GM21737 (cell line): Measurements from ENCODE around the gene GADD45G.

Experiments
- ATAC-seq: cut with Tn5 transposase; IDR thresholded peaks from one replicate; pipeline ENCODE4 v1.9.1; 2021; ENCODE audit warnings: mild to moderate bottlenecking, moderate library complexity; ENCODE audit not compliant: unreplicated experiment

GADD45G gene

DNA sequence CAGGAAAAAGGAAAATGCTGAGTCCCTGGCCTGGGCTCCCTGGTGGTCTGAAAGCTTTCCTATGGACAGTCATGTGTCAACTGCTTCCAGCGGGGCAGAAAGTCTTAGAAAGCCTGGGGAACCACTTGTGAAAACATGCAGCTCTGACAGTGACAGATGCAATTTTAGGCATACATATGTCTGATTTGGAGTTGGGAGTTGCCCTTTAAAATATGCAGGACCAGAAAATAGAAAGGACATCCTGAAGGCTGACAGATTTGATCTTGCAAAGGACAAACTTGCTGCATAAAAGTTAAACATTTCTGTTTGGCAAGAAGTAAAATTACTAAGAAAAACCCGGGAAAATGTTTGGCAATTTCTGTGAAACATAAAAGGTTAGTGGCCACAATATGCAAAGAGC, 23.8 kb downstream of the GADD45G start:
- no peak for ATAC-seq

DNA sequence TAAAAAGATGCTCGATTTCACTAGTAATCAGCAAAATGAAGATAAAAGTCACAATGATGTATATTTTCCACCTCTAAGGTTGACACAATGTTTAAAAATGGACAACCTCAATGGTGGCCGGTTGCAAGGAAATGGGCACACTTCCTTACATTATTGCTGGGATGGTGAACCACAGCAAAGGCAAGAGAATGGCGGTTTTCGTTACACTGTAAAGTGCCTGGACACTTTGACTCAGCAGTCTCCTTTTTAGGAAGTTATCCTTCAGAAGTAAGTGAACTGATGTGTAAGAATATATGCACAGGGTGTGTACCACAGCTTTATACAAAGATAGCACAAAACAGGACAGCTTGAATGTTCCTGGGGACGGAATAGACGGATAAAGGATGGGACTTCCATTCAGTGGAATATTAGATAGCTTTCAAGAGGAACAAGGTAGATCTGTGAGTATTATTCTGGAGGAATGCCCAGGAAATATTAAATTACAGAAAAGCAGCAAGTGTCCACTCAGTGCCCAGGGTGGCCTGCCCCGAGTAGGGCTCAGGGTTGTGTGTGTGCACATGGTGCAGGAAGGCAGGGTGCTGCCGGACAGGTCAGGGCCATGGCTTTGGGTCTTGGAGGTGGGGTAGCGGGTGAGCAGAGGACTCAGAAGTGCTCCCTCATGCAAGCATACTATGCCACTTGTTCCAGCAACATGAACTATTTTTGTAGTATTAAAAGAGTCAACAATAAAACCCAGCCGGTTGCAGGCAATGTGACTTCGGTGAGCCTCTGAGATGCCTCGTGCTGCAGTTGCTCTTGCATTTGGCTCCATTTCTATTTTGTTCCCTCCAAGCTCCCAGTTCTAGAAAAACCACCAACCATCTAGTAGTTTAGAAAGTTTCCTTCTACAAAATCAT, 24.5 kb downstream of the GADD45G start:
- ATAC-seq = no peak

DNA sequence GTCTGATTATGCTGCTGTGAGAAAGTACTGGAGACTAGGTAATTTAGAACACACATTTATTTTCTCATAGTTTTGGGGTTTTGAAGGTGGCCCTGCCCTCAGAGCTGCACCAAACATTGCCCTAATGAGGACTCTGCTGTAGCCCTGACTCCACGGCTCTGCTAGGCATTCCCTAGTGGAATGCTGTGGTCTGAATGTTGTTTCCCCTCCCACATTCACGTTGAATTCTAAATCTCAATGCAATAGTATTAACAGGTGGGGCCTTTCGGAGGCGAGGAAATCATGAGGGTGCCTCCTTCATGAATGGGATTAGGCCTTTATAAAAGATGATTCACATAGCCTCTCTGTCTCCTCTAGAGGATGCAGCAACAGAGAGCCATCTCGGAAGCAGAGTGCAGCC, 25.7 kb downstream of the GADD45G start:
- ATAC-seq = no peak

DNA sequence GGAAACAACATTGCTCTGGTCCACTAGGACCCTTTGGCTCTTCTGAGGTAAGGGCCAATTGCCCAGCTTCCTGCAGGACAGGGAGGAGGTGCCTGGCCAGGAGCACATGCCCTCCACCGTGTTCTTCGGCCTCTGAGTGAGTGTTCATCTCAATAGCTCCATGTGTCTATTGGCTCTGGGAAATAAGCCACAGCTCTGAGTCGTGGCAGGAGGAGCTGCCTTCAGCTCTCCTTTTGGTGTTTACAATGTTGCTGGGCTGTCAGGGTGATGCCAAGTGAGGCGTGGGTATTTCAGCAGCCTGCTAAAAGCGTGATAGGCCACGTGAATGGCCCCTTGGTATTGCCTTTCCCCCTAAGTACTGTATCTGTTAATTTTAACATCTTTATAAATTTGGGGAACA, 26.6 kb downstream of the GADD45G start:
- no peak for ATAC-seq

DNA sequence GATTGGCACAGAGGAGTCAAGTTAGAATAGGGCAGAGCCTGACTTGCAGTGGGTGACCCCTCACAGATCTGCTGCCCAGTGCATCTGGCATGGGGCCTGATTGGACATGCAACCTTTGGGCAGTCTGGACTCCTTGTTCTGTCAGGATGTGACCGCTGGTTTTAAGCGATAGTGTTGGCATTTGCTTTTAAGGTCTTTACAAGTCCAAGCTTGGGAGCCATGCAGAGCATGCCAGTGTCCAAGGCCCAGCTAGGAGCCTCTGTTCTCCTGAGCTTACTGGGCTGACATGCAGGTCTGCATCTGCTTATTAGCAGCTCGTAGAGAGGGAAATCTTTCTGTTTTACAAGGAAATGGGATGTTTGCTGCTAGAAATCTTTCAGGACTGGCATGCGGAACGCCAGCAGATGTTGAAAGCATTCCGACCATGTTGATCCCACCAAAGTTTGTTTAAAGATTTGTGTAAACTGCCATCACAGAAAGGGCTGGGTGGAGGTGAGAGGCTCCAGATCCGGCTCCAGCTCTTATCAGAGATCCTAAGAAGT, 27.5 kb downstream of the GADD45G start:
- no peak for ATAC-seq

DNA sequence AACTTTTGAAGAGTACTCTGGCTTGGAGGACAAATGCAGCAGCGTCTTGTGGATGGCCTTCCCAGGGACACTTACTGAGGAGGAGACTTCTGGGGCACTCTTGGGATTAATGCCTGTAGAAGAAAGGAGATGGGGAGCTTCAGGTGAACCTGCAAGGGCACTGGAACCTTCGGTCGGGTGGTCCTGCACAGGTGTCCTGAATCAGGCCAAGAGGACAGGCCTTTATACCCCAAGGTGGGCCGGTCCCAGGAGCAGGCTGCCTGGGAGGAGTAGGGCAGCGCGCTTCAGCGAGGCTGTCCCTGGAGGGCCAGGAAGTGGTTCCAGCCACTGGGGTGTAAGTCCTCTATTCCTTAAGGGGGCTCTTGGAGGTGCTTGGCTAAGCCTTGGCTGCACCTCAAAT, 27.9 kb downstream of the GADD45G start:
- no peak for ATAC-seq

DNA sequence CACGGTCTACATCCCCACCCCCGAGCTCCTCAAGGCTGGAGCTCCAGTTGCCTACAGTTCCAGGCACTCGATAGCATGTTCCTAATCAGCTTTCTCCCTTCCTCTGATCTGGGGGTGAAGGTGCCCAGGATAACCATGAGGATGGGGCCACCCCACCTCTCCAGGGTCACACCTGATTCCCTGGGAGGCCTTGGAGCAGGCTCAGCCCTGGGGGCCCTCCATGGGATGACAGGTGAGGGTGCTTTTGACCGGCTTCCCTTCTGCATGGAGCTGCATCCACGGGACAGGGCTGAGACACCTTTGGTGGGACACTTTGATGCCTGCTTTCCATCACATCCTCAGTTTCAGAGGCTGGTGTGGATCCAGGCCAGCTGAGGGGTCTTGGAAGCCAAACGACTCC, 28.6 kb downstream of the GADD45G start:
- ATAC-seq = no peak

DNA sequence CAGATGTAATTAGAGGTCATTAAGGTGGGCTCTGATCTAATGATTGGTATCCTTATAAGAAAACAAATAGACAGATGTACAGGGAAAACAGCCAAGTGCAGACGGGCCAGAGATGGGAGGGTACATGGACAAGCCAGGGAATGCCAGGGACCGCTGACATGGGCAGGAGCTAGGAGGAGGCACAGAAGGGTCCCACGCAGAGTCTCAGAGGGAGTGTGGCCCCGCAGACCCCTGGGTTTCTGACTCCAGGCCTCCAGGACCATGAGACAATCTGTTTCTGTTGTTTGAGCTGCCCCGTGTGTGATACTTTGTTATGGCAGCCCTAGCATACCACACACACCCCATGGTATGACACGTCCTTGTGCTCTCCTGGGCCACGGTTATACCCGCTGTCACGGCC, 29.1 kb downstream of the GADD45G start:
- ATAC-seq = no peak

DNA sequence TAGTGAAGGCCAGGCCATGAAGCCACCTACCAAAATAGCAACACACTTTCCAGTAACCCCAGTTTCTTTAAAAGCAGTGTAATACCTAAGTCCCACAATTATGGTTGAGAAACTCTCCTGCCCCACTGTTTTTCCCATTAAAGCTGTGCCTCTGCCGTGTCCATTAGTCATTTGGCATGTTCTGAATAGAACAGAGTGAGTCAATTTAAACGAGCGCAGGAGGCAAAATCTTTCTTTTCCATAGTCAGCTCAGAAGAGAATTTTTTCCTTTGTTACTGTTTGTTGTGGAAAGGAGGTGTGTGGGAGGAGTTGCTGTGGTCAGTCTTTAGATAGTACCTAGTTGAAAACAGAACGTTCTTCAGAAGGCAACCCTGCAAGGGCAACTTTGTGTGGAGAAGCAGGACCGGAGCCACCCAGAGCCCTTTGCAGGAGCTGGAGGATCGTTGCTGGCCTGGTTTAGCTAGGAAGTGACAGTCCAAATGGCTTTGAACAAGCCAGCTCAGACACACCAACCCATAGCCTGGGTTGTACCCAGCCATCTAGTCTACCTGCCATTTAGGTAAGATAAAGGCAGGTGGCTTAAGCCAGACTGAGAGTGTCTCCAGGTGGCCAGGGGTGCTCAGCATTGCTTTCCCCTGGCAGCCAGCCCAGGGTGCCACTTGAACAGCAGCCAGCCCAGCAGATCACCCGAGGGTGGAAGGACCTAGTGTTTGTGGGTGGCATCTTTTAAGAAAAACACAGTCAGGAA, 30.4 kb downstream of the GADD45G start:
- no peak for ATAC-seq

DNA sequence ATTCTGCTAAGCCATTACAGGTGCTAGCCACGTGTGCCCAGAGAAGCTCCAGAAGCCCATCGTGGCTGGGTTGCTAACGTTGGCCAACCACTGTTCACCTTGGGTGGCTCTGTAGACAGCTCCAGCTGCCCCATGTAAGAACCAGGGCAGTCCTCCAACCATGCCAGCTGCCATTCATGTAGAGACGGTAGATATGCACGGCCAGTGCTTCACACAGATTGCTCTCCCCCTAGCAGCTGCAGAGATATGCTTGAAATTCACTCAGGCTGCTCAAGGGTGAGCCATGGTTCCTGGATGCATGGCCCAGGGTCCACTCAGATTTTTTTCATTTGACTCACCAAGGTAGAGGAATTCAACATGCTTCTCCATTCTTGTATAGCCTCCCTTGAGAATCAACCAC, 31.0 kb downstream of the GADD45G start:
- no peak for ATAC-seq

DNA sequence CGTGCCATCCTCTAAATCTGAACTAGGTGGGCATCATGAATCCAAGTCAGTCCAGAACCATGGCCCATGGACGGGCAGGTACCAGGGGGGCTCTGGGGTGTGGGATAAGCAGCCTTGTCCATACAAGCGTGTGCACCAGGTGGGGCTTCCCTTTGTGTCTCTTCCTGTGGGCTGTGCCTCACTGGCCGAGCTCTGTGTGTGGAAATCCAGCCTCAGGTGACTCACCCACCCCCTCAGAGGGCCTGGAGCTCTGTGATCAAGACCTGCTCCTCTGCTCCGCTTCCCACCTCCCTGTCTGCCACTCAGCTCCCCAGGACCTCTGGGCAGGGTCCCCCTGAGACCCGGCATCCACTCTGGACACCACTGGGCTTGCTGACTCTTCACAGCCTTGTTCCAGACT, 33.0 kb downstream of the GADD45G start:
- no peak for ATAC-seq

DNA sequence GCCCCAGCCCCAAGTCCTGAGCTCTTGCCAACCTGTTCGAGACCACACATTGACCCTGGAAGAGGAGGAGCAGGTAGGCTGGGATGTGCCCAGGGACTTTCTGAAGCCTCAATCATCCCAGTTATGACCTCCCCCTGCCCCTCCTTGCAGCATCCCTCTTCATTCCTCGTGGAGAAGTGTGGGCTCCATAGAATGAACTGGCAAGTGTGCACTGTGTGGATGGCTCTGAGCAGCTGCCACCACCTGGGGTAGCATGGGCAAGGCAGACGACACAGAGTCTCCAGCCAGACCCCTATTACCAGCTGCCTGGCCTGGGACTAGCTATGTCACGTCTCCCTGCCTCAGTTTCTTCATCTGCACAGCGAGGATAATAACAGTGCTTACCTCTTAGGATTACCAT, 33.5 kb downstream of the GADD45G start:
- ATAC-seq = no peak

DNA sequence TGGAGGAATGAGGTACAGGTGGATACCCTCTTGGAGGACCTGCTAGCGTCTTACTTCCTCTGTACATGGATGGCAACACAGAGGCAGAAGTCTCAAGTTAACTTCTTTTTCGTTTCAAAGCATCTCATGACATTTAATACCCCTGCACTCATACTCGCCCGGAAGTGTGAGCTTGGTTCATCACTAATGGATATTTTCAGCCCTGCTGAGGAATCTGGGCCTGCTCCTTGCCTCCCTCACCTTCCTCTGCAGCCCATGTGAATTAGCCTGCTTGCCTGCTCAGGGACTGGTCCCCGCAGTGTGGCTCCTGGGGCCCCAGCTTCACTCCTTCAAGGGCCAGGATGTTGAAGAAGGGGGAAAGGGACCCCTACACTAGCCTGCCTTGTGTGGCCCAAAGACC, 34.1 kb downstream of the GADD45G start:
- ATAC-seq = no peak

DNA sequence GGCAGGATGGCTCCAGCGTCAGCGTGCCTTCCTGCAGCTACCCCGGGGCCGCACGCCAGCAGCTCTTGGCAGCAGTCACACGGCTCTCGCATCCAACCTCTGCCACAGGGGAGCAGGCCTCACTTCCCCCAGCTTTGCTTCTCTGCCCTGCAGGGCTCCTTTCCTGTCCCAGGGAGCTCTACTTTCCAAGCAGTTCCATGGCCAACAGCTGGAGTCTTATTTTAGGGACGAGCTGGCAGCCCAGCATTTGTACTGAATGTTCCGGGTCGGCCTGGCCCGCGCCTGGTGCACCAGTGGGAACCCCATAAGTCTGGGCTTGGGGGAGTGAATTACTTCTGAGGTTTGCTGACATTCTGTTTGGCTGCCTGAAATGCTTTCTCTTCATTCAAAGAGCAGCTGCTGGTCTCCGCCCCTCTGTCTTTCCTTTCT, 34.6 kb downstream of the GADD45G start:
- ATAC-seq = no peak

DNA sequence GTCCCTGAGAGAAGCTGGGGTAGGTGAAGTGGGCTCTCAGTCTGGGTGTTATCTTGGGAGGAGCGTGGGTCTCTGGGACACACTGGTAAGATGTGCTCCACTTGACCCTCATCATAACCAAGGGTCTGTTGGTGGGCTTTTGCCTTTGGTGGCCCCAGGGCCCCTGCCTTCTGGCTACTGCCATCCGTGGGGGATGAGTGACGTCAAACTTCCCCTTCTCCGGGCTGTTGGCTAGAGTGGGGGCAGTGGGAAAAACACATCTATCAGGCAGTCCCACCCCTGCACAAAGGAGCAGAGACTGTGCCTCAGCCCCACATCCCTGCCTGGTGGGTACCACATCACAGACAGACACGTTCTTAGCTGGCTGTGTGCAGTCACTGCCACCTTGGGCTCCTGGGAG, 35.1 kb downstream of the GADD45G start:
- ATAC-seq = no peak

DNA sequence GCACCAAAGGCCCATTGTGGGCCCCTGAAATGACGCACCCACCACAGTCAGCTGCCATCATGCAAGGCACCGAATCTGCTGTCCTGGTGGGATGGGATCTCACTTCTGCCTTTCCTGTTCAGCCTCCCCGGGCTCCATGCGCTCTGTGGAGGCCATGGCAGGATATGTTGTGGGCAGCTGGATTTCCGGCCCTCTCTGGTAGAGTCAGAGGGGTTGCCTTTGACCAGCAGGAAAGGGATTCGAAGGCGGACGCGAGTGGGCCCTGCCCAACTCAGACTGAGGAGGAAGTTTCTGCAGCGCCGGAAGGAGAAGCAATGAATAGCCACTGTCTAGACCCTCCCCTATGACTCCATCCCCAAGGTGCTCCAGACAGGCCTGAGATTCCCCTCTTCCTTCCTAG, 35.5 kb downstream of the GADD45G start:
- ATAC-seq = no peak

DNA sequence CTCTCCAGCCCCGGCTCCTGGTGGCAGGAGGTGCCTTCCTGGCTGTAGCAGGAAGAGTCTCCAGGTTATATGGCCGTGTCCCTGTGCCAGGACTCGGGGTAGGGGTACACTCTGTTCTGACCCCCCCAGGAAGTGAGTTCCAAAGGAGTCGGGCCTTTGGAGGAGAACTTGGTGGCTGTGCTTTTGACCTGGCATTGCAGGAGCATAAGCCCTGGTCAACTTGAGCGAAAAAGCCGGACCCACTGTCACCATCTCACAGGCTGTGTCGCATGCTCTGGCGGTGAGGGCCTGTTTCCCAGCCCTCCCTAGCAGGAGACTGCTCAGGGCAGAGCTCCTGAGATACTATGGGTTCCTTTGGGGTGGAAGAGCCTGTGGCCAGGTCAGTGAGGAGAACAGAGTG, 36.0 kb downstream of the GADD45G start:
- no peak for ATAC-seq

DNA sequence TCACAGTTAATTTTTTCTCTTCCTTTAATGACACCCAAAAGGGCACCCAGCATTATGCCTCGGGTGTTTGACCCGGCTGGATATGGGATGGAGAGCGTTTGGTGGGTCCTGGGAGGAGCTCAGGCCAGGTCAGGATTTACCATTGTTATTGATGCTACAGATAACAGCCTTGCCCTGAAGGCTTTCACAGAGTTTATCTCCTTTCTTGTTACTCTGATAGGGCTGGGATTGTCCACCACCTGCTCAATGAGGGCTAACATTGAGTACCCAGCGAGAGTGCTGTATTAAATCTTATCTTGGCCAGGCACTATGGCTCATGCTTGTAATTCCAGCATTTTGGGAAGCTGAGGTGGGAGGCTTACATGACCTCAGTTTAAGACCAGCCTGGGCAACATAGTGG, 37.2 kb downstream of the GADD45G start:
- no peak for ATAC-seq

DNA sequence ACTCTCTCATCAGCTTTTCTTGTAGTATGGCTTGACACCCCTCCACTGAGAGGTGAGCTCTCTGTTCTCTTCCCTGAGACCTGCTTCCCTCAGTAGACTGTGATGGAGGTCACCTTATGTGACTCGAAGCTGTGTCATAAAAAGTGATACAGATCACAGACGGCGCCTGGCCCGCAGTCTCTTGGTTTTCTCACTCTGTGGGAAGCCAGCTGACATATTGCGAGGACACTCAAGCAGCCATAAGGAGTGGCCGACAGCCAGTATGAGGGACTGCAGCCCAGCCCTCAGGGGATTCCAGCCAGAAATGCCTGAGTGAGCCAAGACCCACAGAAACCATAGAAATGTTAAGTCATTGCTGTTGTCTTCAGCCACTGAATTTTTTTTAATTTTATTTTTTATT, 38.0 kb downstream of the GADD45G start:
- no peak for ATAC-seq

DNA sequence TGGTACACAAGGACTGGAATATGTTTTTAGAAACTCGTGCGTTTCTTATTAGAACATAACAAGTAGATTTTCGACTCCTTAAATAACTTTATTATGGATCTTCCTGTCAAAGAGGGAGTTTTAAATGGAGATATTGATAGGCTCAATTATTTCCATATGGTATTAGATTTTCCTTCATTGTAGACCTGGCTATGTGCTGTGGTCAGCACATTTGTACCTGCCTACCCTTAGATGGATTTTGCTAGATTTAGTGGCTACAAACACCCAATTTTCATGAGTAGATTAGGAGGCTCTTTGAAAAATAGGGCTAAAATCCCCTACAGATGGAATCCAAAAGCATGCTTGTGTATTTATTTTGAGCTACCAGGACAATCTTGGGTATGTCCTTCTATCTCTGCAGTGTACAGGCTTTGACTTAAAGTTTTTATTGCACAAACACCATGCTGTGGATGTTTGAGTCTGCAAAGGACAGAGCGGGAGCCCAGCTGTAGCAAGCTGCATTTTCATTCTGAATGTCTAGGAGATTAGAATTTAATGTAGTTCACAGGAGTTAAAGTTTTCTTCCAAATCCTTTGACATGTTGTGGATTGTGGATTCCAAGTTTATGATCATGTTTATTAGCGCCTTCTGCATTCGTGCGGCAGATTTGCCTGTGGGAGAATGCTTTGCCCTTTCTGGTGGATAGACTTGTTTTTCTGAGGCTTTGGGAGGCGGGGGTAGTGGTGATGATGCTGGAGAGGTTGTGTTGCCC, 41.6 kb downstream of the GADD45G start:
- ATAC-seq = no peak

DNA sequence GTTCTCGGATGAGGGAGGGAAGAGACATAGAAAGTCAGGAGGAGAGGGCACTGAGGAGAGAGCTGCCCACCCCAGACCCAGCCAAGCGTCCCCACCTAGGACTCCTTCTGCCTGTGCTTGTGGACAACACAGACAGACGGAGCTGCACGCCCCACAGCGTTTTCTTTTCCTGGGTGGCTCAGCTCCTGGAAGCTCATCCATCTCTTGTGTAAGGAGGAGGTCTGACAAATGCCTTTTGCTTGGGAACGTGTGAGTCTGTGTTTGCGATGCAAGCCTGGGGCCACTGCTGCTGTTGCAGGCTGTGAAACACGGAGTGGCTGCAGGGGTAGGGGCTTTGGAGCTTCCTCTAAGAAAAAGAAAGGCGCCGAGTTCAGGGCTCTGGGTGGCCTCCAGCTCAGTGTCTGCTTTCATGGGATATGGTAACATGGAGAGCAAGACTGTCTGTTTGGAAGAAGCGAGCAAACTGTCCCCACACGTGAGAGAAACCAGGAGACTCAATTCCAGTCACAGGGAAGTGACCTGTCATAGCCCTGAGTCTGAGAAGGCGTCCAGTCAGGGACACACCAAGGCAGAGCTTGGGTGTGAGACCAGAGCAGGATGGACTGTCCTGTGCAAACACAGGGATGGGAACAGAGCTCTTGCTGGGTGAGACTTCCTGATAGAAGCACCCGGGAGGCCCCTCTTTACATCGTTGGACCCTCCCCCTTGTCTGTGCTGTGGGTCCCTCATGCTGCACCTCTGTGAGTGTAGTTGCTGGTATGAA, 42.7 kb downstream of the GADD45G start:
- ATAC-seq = no peak
